Spleen (tissue), 7 donors: ENCODE measurements around the gene TRIM65.

Source experiments
- CTCF ChIP-seq, 11 experiments: fragments of 200-600 bp in 7 of 11; fragments of 450-650 bp in 4 of 11; sonication (generic) in 4 of 11; IDR thresholded peaks in 8 of 11; conservative IDR thresholded peaks in 3 of 11; 1 replicate in 7 of 11; 2 replicates in 4 of 11; pipeline versions ENCODE4 v1.4.0 to v1.8.0; 2016 to 2021; ENCODE audit warnings: antibody characterized with exemption in 11 of 11, inconsistent platforms in 4 of 11, mild to moderate bottlenecking in 1 of 11
- POLR2A ChIP-seq, 3 donors: fragments of 450-650 bp; IDR thresholded peaks; one replicate each; pipeline ENCODE4 v1.5.1; 2017; ENCODE audit warnings: antibody characterized with exemption in 3 of 3, mild to moderate bottlenecking in 1 of 3
- POLR2AphosphoS5 ChIP-seq, 3 donors: sonication (generic); formaldehyde crosslinking; IDR thresholded peaks; one replicate each; pipeline ENCODE4 v1.5.1; 2017; ENCODE audit warnings: antibody characterized with exemption in 3 of 3
- donor health status: DM: no; HTN: no; CAD: no; lungs with moderate emphysema.
- donor health status: DM: no; HTN: no; CAD: no.
- donor health status: DM: no; HTN: no; CAD: no.

GRCh38 chr17:75875182-75875939 lies 21.4 kb downstream of the TRIM65 start:
- TF ChIP-seq POLR2A (IDR thresholded peaks at IDR 0.05) (no peak), POLR2AphosphoS5 (IDR thresholded peaks at IDR 0.05) (no peak), CTCF (IDR thresholded peaks at IDR 0.05 in 8 of 11, conservative IDR thresholded peaks at IDR 0.05 in 3 of 11) (no peak)
